ENCODE measurements around the gene SLAMF8.

The SLAMF8 gene

DNA sequence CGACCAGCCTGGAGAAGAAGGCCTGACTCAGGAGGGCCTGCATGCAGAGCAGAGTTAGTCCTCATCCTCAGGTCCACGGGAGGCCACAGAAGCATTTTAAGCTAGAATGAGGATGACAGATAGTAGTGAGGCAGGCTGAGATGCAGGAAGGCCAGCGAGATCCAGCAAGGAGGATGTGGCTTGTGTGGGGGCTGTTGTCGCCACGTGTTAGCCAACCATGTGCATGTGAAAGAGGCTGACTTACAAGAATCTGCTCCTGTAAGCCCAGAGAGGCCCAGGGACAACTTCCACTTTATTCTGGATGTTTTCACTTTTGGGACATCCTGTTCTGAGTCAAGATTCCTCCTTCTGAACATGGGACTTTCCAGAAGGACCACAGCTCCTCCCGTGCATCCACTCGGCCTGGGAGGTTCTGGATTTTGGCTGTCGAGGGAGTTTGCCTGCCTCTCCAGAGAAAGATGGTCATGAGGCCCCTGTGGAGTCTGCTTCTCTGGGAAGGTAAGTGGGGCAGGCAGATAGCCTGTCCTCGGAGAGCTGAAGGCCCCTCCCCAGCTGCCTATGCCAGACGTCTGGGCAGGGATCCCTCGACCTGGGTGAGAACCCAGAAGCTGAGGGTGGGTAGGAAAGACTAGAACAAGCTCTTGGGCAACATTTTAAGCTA is at the start of gene SLAMF8:
Gene SLAMF8, plus strand, starts transcription at position 433 of the 661 bp plus-strand sequence. Its CDS starts 26 bp downstream, at position 459.
- no peak for DNase-seq (ENCODE audit: low read depth in 2 of 2)

DNA sequence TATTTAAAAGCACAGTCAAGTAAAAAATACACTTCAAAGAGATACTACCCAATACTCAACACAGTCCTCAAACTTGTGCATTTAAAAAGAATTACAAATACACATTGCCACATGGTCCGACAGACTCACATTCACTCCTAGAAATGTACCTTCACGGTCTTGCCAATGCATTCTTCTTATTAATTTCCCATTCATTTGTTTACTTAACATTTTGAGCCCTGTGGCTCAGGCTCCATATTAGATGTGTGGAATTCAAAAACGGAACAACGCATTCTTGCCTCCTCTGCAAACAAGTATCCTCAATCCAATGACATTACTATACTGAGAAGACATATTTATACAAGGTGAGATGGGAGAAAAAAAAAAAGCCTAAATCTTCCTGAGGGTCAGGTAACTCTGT is 48.4 kb upstream of the SLAMF8 start:
- DNase-seq (ENCODE audit: low read depth in 2 of 2): no peak

DNA sequence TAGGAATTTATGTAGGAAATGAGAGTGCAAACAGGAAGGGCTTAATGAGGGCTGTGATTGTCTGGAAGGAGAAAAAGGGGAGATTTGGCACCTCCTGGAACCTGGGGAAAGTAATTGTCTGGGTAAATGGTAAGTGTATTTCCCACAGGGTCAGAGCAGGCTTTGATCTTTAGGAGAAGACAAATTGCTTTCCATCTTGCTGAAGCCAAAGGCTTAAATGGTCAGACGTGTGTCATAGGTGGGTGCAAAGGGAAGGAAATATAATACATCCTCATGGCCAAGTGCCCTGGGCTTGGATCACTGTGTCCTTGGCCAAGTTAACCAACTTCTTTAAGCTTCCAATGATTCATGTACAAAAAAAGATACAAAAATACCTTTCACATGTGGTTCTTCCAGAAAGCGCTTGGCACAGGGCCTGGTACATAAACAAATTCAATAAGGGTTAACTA is 47.2 kb upstream of the SLAMF8 start:
- no peak for DNase-seq (ENCODE audit: low read depth in 2 of 2)

DNA sequence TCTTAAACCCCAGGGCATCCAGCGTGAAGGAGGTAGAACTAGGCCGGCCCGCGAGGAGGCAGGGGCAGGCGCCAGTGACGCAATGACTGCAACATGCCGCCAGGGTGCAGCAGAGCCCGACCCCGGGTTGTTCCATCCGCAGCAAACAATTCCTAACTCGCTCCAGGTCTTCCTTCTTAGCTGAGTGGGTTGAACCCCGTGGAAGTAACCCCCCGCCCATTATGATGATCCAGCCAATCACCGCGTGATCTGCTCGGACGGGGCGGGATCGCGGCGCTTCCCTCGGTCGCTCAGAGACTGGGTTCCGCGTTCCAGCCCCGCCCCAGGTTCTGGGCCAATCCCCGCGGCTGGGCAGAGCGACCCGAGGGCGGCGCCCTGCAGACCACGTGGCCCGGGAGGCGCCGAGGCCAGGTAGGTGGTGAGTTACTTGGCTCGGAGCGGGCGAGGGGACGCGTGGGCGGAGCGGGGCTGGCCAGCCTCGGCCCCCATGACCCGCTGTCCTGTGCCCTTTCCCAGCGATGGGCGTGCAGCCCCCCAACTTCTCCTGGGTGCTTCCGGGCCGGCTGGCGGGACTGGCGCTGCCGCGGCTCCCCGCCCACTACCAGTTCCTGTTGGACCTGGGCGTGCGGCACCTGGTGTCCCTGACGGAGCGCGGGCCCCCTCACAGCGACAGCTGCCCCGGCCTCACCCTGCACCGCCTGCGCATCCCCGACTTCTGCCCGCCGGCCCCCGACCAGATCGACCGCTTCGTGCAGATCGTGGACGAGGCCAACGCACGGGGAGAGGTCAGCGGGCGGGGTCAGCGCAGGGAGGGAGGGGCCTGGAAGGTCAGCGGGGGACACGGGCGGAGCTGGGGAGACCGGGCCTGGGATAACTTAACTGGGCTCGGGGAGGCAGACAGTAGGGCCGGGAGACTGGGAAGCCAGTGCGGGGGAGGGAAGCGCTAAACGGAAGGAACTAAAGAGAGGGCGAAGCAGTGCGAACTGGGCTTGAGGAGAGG is 45.8 kb upstream of the SLAMF8 start, which contains the start of gene DUSP23:
Gene DUSP23, plus strand, starts transcription at position 380 of the 1,000 bp plus-strand sequence. Its CDS starts 139 bp downstream, at position 519.
- DNase-seq (ENCODE audit: low read depth in 2 of 2): peak; percentile 90 to 91

DNA sequence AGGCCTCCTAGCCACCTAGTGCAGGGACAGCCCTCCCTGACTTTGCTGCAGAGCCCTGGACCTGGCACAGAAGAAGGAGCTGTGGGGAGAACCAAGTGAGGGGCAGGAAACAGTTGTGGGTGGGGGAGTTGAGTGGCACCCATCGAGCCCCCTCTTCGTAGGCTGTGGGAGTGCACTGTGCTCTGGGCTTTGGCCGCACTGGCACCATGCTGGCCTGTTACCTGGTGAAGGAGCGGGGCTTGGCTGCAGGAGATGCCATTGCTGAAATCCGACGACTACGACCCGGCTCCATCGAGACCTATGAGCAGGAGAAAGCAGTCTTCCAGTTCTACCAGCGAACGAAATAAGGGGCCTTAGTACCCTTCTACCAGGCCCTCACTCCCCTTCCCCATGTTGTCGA is 44.7 kb upstream of the SLAMF8 start:
- no peak for DNase-seq (ENCODE audit: low read depth in 2 of 2)

DNA sequence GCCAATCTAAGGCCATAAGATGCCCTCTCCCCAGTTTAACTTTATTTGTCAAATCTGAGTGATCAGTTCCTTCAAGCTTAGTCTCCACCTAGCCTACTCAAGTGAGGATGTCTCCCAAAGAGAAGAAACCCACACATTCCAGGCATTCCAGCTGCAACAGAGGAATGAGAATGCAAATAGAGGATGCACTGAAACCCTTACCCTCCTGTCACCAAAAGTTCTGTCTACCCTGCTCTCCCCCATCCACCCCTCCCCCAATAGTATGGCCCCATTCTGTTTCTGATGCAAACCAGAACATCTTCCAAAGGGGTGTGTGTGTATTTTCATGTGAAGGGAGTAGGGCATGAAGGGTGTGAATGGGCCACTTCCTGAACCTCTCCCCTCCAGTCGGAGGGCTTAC is 42.9 kb upstream of the SLAMF8 start:
- DNase-seq (ENCODE audit: low read depth in 2 of 2): no peak

DNA sequence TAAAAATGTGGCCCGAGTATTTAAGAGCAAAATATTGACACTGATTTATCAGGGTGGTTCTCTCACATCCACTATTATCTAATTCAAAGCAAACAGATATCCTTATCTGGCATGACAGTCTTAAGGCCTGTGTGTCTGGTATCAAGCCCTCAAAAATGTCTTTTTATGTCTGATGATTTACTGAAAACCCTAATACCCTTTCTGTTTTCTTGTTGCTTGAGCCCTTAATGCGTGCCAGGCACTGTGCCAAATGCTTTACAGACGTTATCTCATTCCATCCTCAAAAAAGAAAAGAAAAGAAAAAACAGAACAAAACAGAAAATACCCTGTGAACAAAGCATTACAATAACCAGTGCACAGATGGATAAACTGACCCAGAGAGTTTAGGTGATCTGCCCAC is 40.2 kb upstream of the SLAMF8 start:
- no peak for DNase-seq (ENCODE audit: low read depth in 2 of 2)

DNA sequence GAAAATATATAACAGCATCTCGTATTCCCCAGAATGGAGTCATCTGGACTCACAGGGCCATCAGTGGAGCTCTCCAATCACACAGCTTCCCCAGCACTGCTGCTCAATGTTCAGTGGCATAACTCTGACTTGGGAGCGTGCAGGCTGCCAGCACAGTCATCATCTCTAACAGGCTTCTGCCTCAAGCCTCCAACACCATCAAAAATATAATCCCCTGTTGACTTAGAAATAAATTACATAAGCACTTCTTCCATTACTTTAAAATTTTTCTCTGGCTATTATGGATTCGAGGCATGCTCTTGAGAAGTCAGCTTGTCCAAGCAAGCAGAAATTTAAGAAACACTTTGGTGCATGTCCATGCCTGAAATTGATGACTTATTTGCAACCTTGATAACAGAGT is 39.7 kb upstream of the SLAMF8 start:
- no peak for DNase-seq (ENCODE audit: low read depth in 2 of 2)

DNA sequence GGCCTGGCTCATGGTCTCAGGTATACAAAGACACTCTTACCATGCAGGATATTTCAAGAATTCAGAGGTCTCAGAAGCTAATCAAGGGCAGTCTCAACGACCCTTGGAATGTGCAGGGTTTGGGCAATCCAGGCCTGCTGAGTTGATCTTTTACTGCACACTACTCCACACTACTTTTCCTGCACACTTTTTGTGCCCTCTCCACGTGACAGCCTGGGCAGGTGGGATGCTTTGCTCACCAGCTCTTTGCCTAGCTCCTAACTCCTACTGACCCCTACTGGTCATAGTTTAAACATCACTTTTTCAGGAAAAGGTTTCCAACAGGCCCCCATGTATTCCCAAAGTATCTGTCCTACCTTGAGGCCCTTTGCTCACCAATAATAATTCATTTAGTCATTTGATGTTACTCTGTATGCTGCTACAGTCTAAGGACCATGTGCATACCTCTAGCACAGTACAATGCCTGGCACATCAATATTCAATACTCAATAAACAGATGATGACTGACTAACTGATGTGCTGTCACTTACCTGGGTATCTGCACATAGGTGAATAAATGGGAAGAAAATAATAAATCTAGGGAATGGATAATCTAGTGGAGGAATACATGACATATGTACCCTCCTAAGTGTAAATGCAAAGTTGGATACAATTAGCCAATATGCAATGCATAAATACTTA is 36.3 kb upstream of the SLAMF8 start:
- DNase-seq (ENCODE audit: low read depth in 2 of 2): no peak

DNA sequence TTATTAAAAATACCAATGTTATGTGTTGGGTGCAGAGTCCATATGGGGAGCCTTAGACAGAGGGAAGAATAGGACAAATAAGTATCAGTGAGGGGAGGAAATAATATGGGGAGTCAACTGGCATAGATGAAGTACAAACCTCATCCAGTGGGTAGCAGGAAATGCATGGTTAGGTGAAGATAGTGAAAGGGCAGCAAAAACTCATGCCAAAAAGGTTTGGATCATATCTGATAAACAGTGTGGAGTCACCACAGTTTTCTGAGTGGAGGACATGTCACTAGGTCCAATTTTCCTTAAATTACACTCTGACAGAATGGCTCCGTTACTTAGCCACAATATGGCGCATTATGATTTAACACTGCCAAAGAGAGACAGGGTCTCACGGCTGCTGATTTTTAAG is 35.6 kb upstream of the SLAMF8 start:
- DNase-seq (ENCODE audit: low read depth in 2 of 2): no peak

DNA sequence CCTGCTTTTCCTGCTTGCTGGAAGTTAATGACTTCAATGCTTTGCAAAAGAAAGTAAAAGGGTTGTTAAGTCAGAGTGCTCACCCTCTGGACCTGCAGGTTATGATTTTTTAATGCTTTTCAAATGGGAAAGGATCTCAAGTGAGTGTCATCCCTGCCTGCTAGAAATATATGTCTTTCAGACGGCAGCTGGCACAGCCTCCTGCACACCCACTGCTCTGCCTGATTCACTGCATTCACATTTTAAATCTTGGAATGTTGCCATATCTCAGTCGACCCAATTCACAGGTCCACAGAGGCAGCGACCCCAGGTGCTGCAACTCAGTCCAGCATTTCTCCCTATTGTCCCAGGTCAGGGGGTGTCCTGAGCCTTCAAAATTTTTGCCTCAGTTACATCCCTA is 35.2 kb upstream of the SLAMF8 start:
- no peak for DNase-seq (ENCODE audit: low read depth in 2 of 2)

DNA sequence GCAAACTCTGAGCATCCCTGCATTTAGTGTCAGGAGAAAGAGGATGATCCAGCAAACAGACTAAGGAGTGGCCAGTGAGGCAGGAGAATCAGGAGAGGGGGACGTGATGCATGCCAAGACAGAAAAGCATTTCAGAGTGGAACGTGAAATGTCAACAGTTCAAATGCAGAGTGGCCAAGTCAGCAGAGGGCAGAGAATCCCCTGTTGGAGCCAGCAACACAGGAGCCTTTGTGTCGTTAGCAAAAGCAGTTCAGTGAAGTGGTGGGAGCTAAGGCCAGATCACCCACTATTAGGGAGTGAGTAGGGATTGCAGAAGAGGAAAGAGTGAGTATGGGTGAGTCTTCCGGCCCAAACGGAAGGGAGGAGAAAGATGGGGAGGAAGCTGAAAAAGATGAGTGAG is 31.1 kb upstream of the SLAMF8 start:
- no peak for DNase-seq (ENCODE audit: low read depth in 2 of 2)

DNA sequence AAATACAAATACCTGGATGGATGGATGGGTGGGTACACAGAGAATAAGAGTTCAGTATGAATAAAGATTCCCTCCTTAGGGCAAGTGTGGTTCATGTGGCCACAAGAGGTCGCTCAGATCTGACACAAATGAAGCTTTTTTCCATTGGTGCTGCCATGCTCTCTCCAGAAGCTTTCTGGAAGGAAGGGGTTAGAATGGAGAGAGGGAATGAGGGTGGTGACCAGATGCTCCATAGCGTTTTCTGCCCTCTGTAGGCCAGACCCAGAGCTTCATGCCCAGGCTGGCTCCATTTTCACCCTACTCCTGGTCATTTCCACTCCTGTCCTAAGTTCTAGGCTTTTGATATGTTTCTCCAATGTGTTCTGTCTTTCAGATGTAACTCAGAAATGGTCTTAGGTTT is 27.8 kb upstream of the SLAMF8 start:
- no peak for DNase-seq (ENCODE audit: low read depth in 2 of 2)

DNA sequence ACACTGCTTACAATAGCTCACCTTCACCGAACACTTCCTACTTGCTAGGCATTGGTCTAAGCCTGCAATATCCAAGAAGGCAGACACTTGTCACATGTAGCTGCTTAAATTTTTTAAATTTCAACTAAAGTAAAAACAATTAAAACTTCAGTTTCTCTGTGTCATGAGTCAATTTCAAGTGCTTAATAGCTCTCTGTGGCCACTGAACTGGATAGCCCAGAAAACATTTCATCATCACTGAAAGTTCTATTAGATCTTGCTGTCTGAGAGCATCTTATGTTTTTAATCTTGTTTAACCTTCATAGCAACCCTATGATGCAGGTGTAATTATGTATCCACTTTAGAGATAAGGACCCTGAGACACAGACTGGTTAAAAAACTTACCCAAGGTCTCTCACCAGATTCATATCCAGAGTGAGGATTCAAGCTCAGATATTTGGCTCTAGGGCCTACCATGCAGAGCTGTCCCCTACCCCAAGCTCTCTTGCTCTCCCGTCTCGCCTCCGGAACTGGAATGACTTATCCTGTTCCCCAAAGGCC is 27.2 kb upstream of the SLAMF8 start:
- no peak for DNase-seq (ENCODE audit: low read depth in 2 of 2)

DNA sequence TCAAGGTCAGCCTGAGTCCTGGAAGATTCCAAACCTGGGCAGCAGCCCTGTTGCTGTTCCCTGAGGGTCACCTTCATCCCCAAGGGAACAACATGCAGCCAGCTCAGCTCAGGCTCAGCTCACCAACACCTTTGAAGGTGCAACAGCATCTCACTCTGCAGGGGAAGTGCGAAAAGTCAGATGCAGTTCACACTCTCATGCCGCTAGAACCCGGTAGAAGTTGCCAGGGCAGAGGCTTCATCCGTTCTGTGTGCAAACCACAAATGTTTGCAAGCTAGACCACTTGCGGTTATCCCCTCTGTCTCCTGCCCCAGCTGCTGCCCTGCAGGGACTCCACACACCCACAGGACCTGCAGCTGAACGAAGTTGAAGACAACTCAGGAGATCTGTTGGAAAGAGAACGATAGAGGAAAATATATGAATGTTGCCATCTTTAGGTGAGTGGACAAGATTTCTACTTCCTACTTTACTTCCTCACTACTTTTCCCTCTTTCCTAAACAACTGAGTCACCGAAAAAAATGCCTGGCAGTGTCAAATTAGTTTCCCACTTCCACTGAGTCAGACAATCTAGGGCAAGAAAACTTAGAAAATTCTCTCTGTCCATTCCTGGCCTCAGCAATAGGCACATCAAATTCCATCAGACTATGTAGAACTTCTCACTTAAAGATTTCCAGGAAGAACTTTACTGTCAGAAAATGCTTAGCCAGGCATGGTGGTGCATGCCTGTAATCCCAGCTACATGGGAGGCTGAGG is 26.3 kb upstream of the SLAMF8 start:
- no peak for DNase-seq (ENCODE audit: low read depth in 2 of 2)

DNA sequence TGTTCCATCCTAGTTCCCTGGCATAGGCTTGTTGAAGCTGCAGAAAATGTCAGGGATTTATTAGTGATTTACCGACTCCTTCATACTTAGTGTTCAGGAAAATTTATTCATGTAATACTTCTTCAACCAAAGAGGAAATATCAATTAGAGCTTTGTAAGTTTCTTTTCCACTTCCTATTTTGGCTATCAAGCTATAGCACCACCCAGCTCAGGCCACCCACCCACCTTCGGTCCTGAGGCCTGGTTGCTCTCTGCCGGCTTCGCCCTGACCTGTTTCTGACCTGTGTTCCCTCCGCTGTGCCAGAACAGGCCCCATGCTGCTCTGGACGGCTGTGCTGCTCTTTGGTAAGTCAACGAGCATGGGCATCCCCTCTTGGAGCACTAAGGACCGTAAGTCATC is 24.6 kb upstream of the SLAMF8 start, which contains the start of gene FCRL6:
Gene FCRL6, plus strand, starts transcription at position 250 of the 400 bp plus-strand sequence. Its CDS starts 65 bp downstream, at position 315.
- no peak for DNase-seq (ENCODE audit: low read depth in 2 of 2)

DNA sequence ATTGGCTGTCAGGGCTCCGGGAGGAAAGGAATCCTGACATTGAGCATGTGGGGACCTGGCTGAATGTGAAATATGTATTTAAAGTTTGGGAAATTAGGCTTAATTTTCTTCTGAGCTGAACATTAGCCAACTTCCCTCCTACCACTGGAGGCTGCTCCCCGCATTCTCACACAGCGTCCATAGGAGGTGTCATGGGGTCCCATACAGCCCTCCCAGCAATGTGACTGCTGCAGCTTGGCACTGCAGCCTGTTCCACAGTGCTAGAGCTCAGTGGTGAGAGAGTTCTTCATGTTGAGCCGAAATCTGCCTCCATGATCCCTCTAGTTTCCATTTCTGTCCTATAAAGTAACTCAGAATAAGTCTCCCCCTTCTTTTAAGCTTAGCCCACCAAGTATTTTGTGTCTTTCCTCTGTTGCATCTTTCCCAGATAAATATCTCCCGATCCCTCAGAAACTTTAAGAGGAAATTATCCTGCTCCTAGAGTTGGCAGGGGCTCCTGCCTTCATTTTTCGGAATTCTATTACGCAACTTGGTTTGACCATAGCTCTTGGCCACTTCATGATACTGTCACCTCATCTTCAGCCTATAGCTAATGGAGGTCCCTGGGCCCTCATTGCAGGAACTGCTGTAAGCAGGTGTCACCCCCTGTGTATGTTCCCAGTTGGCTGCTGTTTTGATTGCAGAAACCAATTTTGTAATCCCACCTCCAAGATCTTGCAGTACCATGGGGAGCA is 22.6 kb upstream of the SLAMF8 start:
- DNase-seq (ENCODE audit: low read depth in 2 of 2): no peak

DNA sequence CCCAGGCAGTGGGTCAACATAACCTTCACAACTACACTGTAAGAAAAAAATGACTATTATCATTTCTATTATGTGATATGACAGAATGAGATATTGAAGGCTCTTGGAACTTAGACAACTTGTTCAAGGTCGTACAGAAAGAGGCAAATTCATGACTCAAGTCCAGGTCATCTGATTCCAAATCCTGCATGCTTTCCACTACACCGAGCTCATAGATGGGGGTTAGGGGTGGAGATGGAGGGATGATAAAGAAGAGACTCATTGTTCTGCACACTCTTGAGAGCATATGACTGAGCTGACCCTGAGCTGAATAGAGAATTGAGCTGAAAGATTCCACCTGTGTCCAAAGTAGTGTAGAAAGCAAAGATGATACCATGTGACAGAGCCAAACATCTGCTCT is 21.7 kb upstream of the SLAMF8 start:
- DNase-seq (ENCODE audit: low read depth in 2 of 2): no peak

DNA sequence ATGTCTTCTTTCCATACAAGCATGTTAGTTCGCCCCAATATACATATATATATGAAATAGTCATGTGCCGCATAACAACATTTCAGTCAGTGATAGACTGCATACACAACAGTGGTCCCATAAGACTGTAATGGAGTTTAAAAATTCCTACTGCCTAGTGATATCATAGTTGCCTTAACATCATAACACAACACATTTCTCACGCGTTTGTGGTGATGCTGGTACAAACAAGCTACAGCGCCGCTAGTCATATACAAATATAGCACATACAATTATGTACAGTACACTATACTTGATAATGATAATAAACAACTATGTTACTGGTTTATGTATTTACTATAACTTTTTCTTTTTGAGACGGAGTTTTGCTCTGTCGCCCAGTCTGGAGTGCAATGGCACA is 10.7 kb upstream of the SLAMF8 start:
- DNase-seq (ENCODE audit: low read depth in 2 of 2): no peak

DNA sequence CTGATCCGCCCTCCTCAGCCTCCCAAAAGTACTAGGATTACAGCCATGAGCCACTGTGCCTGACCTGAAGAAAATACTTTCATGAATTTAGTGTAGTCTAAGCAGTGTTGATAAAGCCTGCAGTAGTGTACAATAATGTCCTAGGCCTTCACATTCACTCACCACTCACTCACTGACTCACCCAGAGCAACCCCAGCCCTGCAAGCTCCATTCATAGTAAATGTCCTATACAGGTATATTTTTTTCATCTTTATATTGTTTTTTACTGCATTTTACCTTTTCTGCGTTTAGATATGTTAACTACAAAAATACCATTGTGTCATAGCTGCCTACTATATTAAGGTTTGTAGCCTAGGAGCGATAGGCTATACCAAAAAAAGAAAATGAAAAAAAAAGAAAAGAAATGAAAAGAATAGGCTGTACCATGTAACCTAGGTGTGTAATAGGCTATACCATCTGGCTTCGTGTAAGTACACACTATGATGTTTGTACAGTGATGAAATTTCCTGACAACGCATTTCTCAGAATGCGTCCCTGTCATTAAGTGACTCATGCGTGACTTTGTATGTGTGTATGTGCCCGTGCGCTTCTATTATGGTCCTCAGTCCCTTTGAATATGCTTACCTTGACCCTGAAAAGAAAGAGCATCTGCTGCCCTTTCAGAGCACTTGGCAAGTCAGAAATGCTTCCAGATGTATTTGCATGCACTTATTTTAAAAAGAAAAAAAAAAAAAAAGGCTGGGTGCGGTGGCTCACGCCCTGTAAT is 9.2 kb upstream of the SLAMF8 start:
- DNase-seq (ENCODE audit: low read depth in 2 of 2): no peak

All from stimulated activated CD4-positive, alpha-beta T cell treated with anti-CD3 and anti-CD28 coated beads, Interleukin-1b, Interleukin-23, amount 100 ng/mL, for 1 hour (primary cell).